GM21528 (cell line): ENCODE results near the gene CREB3L2.
"Not testable (repeated sequence)": the region's sequence is repeated elsewhere in the genome, so short reads cannot be mapped to it uniquely, and the experiment has no call there.

Experiments
- ATAC-seq: cut with Tn5 transposase; IDR thresholded peaks from one replicate; pipeline ENCODE4 v1.9.1; 2021; ENCODE audit warnings: mild to moderate bottlenecking, moderate library complexity; ENCODE audit not compliant: unreplicated experiment, low FRiP score

CREB3L2 gene

GRCh38 chr7:137975221-137975620 lies 26.7 kb downstream of the CREB3L2 start:
- no peak for ATAC-seq

GRCh38 chr7:137974766-137975165 lies 27.1 kb downstream of the CREB3L2 start:
- no peak for ATAC-seq

- no peak for ATAC-seq
Observed at GRCh38 chr7:137970253-137970975, 31.5 kb downstream of the CREB3L2 start.

DNA sequence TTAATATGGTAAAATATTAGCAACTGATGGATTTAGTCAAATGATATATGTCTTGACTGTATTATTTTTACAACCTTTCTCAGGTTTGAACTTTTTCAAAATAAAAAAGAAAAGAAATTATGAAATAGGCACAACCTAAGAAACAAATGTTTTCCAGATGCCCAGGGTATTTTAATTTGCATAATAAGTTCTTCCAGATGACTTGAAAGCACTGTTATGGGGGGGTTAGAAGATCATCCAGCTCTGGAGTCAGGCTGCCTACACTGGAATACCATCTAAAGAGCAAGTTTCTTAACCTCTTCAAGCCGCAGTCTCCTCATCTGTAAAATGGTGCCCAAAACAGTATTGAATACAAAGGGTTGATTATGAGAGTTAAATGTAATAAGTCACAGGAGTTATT lies 32.1 kb downstream of the CREB3L2 start:
- no peak for ATAC-seq

DNA sequence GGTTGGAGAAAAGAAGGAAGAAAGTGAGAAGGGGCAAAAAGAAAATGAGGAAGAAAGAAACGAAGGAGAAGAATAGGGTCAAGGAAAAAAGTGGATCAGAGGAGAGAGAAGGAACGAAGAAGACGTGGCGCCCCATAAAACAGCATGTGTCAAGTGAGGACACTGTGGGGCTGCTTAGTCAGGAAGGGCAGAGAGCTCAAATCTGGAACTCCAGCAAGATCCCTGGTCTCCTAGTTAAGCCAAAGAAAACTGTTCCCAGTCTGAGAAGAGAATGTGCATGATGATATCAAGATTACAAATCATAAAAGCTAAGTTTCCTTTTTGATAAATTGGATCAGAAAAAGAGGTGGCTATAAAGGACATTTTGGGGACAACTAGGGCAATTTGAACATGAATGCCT lies 33.0 kb downstream of the CREB3L2 start:
- ATAC-seq = no peak

GRCh38 chr7:137968339-137968738 lies 33.5 kb downstream of the CREB3L2 start:
- not testable (repeated sequence) for ATAC-seq

DNA sequence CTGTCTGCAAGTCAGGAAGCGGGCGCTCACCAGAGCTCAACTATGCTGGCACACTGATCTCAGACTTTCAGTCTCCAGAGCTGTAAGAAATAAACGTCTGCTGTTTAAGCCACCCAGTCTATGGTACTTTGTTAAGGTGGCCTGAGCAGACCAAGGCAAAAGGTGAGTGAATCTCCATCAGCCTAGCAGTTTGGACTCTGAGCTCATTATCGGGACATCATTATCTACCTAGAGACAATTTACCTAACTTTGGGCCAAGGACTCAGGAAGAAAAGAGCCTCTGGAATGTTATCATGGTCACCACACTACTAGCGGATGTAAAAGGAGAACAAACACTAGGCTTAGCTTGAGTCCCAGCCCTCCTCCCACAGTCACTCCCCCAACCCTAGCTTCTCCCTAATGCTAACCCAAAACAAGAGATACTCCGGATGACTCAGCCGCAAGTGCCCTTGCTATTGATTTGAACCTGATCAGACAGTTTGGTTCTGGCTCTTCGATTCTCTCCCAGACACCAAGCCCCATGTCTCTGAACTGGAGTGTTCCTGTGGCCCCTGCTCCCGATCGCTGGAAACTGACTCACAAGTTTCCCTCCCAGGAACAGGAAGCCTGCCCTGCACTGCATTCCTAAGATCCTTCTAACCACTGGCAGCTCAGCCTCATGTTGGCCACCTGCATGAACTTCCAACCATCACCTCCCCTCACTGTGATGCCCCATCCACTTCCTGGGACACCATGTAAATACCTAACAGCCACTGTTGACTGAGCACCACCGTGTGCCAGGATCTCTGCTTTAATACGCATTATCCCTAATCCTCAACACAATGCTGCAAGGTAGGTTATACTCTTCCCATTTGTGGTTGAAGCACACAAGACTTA lies 34.5 kb downstream of the CREB3L2 start:
- ATAC-seq = no peak

DNA sequence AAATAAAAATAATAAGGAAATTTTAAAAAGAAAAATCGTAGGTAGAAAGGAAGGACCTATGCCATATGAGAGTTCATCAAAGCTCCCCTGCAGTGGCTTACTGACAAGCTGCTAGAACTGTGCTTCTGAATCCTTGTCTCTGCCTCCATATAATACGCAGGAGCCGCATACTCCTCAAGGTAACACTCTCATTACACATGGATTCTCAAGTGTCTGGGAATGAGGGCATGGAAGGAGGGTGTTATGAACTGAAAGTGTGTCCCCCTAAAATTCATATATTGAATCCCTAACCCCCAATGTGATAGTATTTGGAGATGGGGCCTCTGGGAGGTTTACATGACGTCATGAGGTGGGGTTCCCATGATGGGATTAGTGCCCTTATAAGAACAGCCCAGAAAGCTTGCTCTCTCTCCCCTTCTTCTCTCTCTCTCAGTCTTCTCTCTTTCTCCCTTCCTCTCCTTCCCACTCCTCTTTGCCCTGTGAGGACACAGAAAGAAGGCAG lies 35.2 kb downstream of the CREB3L2 start:
- ATAC-seq = no peak

- ATAC-seq = no peak
Observed at GRCh38 chr7:137965942-137966640, 35.8 kb downstream of the CREB3L2 start.

DNA sequence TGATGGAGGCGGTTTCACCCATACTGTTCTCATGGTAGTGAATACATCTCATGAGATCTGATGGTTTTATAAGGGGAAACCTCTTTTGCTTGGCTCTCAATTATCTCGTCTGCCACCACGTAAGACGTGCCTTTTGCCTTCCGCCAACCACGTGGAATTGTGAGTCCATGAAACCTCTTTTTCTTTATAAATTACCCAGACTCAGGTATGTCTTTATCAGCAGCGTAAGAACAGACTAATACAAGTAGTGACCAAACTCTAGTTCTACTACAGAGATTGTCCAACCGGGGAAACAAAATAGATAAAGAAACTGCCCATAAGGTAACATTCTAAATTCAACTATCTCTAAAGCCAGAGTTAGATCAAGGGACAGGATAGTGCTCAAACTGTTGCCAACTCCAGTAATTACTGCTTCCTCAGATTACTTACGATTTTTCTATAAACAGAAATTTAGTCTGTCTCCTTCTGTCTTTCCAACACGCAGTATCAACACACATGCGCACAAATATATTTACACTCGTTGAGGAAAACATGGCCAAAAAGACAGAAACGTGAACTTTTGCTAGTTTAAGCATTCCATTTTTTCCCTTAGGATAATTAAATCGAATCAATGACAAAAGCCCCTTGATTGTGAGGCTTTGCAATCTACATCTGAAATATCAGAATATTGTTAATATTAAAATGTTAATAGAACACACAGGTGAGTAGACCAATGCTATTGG lies 36.9 kb downstream of the CREB3L2 start:
- no peak for ATAC-seq

GRCh38 chr7:137962875-137963507 lies 38.9 kb downstream of the CREB3L2 start:
- ATAC-seq = no peak

DNA sequence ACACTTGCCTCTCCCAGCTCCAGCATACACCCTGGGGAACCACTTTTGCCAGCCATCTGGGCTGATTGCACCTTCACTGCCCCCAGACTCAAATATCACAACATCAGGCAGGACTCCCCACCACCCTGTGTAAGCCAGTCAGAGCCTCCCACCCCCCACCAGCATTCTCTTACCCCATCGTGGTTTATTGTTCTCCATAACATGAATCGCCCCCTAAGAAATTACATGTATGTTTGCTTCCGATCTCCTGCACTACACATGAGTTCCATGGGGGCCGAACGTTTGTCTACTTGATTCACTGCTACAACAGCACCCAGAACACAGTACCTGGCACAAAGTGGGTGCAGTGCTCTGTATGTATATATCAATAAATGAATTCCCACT lies 39.4 kb downstream of the CREB3L2 start:
- ATAC-seq = no peak

DNA sequence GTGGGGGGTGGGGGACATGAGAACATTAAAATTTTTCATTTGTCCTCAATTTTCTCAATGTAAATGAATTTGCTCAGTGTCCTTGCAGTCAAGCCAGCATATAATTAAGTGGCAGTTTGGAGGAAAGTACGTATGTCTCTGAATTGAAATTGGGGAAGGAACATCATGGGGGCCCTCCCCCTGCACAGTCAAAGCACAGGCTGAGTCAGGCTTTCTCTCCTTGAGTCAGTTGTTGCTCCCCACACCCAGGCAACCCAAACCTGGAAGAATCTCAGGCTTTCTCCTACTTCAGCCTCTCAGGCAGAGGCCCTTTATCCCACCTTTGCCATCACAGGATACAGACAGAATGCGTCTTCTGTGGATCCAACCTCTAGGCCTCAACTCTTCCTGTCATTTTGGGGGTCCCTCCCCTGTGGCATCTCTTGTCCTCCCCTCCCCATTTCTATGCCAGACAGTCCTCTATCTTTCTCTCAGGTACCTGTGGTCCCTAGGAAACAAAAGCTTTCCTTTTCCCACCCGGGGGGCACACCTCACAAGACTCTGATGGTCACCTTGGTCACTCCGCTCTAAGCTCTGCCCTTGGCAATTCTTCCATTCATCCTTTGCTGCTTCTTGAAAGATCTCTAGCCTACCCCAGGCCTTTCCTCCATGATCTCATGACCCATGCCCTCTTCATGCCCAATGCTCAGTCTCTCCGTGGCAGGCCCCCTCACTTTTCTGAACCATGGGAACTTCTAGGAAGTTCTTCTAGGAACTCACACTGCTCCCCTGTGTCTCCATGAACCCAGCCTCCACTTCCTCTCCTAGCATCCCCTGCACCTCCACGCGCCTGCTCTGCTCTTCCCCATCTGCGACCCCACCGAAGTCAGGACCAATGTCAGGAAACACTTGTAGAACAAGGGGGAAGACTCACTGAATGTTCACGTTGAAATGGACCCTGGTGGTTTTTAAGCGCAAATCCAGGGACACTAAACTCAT lies 40.4 kb downstream of the CREB3L2 start:
- peak; percentile 39 for ATAC-seq

DNA sequence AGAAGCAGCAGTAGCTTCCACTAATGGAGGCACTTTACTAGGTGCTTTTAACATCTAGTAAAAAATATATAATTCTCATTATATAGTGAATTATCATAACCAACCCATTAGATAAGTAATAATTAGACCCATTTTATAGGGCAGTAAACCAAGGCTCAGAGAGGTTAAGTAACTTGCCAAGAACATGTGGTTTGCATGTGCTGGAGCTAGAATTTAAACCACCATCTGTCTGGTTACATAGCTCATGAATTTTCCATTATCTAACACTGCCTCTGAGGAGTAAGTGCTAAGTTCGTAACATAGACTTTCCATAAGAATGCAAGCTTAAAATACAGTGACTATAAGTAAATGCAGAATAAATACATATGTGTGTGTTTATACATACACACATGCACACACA lies 41.9 kb downstream of the CREB3L2 start:
- ATAC-seq = no peak

DNA sequence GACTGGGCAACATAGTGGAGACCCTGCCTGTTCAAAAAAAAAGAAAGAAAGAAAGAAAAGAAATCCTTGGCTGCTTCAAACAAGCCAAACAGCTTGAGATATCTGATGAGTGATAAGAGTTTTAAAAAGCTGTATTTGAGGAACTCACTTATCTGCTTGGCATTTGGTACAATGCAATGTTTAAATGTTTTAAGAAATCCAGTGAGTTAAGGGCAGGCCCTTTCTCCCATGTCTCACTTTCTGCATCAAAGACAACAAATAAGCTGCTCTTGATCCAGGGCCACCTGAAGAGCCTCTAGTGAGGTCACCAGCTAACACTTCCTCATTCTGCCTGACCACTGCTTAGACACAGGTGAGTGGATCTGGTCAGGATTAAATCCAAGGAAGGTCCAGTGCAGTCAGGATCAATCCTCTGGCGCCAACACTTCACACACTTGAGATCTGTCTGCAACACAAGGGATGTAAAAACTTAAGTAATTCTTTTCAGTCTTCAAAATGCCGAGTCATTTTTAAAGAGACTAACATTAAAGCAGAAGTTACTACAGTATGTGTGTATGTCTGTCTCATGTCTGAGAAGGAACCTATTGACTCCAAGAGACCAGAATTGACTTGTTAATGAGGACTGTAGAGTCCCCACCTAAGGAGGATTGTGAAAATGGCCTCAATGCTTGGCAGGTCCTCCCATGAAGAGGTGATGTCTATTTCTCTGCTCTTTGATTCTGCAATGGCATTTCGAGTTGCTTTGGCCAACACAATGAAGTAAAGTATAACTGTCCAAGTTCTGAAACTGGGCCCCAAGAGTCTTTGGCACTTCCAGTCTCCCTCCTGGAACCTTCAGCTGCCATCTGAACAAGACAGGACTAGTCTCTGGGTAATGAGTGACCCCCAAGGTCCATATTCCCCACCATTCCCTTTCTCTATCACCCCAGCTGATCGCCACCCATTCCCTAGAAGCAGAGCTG lies 43.1 kb downstream of the CREB3L2 start:
- ATAC-seq = no peak

DNA sequence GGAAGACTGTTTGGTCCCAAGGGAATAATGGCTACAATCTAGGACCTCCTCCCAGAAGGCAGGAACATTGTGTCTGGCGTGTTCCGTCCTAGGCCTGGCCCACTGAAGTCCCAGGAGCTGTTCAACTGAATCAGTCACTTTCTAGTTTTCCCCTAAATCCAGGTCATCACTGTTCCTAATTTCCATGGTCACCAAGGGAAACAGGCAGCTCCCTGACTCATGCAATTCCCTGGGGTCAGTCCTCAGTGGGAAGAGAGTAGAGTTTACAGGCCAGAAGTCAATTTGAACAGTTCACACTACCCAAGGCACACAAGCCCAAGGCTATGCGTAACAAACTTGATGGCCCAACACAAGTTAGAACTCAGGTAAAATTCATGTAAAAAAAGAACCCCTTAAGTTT lies 44.0 kb downstream of the CREB3L2 start:
- no peak for ATAC-seq

DNA sequence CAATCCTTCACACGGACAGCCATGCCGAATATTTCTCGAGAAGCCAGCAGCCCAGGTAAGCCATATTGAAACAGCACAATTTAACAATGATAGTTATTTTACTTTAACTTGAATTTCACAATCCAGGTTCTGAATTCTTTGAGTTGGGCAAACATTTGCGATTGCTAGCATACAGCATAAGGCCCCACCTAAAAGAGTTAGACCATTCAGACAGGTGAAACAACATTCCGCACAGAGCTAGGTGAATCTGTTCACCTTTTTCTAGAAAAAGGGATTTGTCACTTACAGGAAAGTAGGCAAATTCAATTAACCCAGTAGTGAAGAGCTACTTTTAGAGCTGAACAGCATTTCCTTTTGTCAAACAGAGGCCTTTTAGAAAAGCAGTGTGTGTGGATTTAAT lies 45.3 kb downstream of the CREB3L2 start:
- ATAC-seq = no peak

- no peak for ATAC-seq
Observed at GRCh38 chr7:137956183-137956582, 45.7 kb downstream of the CREB3L2 start.
